Measurements from ENCODE around the gene MLLT10. TPM values are rescaled to one million over a fixed set of nuclear protein-coding genes. Genes with fewer than 3 reads are reported as not detected.

The MLLT10 gene
- total RNA-seq, 1 donor from 2014 or later = 53.3 TPM

DNA sequence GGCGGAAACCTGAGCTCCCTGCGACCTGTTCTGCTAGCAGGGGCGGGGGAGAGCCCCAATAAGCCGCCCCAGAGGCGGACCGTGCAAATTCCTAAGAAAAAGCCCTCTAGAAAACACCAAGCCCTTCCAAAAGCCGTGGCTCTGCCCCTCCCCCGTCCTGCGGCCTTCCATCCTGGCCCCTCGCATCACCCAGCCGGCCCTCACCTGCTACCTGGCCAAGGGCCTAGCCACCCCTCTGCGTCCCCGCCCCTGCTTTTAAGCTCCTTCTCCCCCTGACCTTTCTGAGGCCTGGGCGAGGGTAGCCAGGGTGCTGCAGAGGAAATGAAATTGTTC, 33.5 kb upstream of the MLLT10 start:
- H3K27me3 ChIP-seq = no peaks in the 10 kb centered on the region
- no peak for DNase-seq (ENCODE audit: extremely low spot score in 2 of 2)
- H3K36me3 ChIP-seq = no peaks in the 10 kb centered on the region
- H3K9me3 ChIP-seq = no peaks in the 10 kb centered on the region
- intact Hi-C loops (cut with DNase I) = no loop called here
- peak overlapping the region in 1 of 2 donors; percentile 15 for H3K4me3 ChIP-seq
- peaks cover 4% of the 10 kb centered on the region for H3K4me1 ChIP-seq
- no peak for TF ChIP-seq POLR2A (IDR thresholded peaks at IDR 0.05)
- TF ChIP-seq POLR2AphosphoS5 (IDR thresholded peaks at IDR 0.05; ENCODE audit: insufficient read depth in 1 of 2, low read depth in 1 of 2) = no peak
- TF ChIP-seq CTCF (IDR thresholded peaks at IDR 0.05) = no peak
- H3K27ac ChIP-seq = no peak overlapping the region

- intact Hi-C loops (cut with DNase I) = no loop called here
- Histone ChIP-seq H3K9me3 (no peaks in the 10 kb centered on the region), H3K4me3 (no peak overlapping the region), H3K27ac (no peak overlapping the region), H3K4me1 (peaks cover 4% of the 10 kb centered on the region), H3K36me3 (no peaks in the 10 kb centered on the region), H3K27me3 (no peaks in the 10 kb centered on the region)
- TF ChIP-seq POLR2AphosphoS5 (IDR thresholded peaks at IDR 0.05; ENCODE audit: insufficient read depth in 1 of 2, low read depth in 1 of 2) = no peak
- TF ChIP-seq CTCF (IDR thresholded peaks at IDR 0.05) = no peak
- no peak for TF ChIP-seq POLR2A (IDR thresholded peaks at IDR 0.05)
- DNase-seq (ENCODE audit: extremely low spot score in 2 of 2) = no peak
Observed at GRCh38 chr10:21501091-21501490, 32.9 kb upstream of the MLLT10 start.

GRCh38 chr10:21501731-21502347, 32.2 kb upstream of the MLLT10 start:
- TF ChIP-seq POLR2A (IDR thresholded peaks at IDR 0.05) (no peak), POLR2AphosphoS5 (IDR thresholded peaks at IDR 0.05; ENCODE audit: insufficient read depth in 1 of 2, low read depth in 1 of 2) (no peak), CTCF (IDR thresholded peaks at IDR 0.05) (no peak)
- intact Hi-C loops (cut with DNase I) = no loop called here
- Histone ChIP-seq H3K36me3 (no peaks in the 10 kb centered on the region), H3K9me3 (no peaks in the 10 kb centered on the region), H3K27ac (no peak overlapping the region), H3K4me1 (peaks cover 4% of the 10 kb centered on the region), H3K4me3 (no peak overlapping the region), H3K27me3 (no peaks in the 10 kb centered on the region)
- DNase-seq (ENCODE audit: extremely low spot score in 2 of 2) = no peak

DNA sequence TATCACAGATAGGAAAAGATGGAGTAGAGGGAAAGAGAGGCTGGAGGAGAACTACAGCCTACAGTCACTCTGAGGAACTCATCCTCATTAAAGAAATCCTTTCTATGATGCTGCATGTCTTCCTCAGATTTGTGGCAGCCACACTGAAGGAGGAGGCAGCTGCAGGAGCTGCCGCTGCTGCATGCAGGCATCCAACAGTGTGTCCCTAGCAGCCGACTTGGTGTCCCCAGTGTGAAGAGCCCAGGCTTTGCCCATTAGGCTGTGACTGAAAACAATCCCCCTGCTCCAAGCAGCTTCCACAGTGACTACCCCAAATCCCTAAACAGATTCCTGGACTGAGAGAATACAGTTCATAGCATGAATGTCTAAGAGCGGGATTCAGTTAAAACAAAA, 31.7 kb upstream of the MLLT10 start:
- Histone ChIP-seq H3K9me3 (no peaks in the 10 kb centered on the region), H3K27me3 (no peaks in the 10 kb centered on the region), H3K4me3 (no peak overlapping the region), H3K36me3 (no peaks in the 10 kb centered on the region), H3K27ac (no peak overlapping the region), H3K4me1 (peaks cover under 1% of the 10 kb centered on the region)
- intact Hi-C loops (cut with DNase I) = no loop called here
- DNase-seq (ENCODE audit: extremely low spot score in 2 of 2) = no peak
- TF ChIP-seq POLR2A (IDR thresholded peaks at IDR 0.05) = no peak
- TF ChIP-seq POLR2AphosphoS5 (IDR thresholded peaks at IDR 0.05; ENCODE audit: insufficient read depth in 1 of 2, low read depth in 1 of 2) = no peak
- TF ChIP-seq CTCF (IDR thresholded peaks at IDR 0.05) = no peak

DNA sequence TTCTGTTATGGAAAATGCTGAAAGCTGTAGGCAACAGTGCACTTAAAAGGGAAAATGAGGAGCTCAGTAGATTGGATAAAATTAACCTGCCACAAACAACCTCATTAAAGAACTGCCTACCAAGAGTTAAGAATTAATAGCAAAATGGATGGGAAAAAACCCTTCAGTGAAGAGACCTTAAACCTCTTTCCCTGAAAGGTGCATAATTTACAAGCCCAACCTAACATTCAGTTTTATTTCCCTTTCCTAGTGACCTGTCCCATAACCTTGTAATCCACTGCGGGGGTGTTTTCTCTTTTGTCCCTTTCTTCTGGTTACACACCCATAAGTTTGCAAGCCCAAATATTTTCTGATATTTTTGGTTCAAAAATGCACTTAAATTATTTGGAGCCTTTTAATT, 30.5 kb upstream of the MLLT10 start:
- no peaks in the 10 kb centered on the region for H3K36me3 ChIP-seq
- no peak overlapping the region for H3K4me3 ChIP-seq
- H3K27ac ChIP-seq = no peak overlapping the region
- no peak for TF ChIP-seq CTCF (IDR thresholded peaks at IDR 0.05)
- no peak for TF ChIP-seq POLR2AphosphoS5 (IDR thresholded peaks at IDR 0.05; ENCODE audit: insufficient read depth in 1 of 2, low read depth in 1 of 2)
- intact Hi-C loops (cut with DNase I) = no loop called here
- DNase-seq (ENCODE audit: extremely low spot score in 2 of 2) = no peak
- H3K9me3 ChIP-seq = no peaks in the 10 kb centered on the region
- no peaks in the 10 kb centered on the region for H3K4me1 ChIP-seq
- H3K27me3 ChIP-seq = no peaks in the 10 kb centered on the region

Measured in vagina (tissue), 2 donors.